SK-N-MC (cell line): ENCODE data around the gene DNAI1.

Experiments used
- EZH2 ChIP-seq: fragments of 200-600 bp; sonication (generic); IDR thresholded peaks from one replicate; pipeline ENCODE4 v1.6.1; 2017; ENCODE audit warnings: antibody characterized with exemption
- POLR2AphosphoS5 ChIP-seq: IDR thresholded peaks from 2 replicates; pipeline ENCODE4 v1.6.1; 2012; ENCODE audit warnings: mild to moderate bottlenecking, low read depth, low read length, borderline replicate concordance

DNA sequence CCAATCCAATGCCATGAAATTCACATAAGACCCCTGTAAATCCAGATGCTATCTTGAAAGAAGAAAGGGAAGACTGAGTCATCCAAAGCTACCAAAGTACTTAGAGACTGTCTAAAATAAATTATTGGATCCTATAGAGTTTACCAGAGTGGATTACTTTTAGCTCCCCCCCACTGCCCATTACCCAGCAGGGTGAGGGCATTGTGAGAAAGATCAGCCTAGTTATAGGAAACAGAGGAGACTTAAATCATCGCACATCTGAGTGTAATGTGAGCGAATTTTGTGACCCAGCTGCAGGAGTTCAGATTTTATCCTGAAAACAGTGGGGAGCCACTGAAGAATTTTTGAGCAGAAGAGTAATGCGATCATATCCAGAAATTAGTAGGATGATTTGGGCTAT is 65.7 kb downstream of the DNAI1 start:
- TF ChIP-seq EZH2: no peak
- TF ChIP-seq POLR2AphosphoS5: no peak
